GM21526 (cell line): ENCODE measurements around the gene CLCN1.
"Not testable (repeated sequence)": the region's sequence is repeated elsewhere in the genome, so short reads cannot be mapped to it uniquely, and the experiment has no call there.

ENCODE experiments used
- ATAC-seq: cut with Tn5 transposase; IDR thresholded peaks from one replicate; pipeline ENCODE4 v1.9.1; 2021; ENCODE audit warnings: moderate library complexity; ENCODE audit not compliant: unreplicated experiment, low FRiP score

Gene CLCN1

DNA sequence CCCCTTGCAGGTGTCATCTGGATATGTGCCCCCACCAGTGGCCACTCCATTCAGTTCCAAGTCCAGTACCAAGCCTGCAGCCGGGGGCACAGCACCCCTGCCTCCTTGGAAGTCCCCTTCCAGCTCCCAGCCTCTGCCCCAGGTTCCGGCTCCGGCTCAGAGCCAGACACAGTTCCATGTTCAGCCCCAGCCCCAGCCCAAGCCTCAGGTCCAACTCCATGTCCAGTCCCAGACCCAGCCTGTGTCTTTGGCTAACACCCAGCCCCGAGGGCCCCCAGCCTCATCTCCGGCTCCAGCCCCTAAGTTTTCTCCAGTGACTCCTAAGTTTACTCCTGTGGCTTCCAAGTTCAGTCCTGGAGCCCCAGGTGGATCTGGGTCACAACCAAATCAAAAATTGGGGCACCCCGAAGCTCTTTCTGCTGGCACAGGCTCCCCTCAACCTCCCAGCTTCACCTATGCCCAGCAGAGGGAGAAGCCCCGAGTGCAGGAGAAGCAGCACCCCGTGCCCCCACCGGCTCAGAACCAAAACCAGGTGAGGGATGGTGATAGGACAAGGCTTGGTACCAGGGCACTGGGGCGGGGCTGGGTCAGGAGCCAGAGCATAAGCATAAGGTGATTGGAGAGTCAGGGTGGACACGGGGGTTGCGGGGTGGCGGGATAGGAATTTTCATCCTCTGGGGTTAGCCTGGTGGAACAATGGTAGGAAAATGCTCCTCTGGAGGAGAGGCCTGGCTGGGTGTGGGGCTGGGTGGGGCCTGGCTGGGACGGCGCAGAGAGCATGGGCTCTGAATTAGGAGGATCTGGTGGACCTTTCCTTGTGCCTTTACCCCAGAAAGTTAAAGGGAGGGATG, 67.1 kb downstream of the CLCN1 start:
- ATAC-seq: no peak

DNA sequence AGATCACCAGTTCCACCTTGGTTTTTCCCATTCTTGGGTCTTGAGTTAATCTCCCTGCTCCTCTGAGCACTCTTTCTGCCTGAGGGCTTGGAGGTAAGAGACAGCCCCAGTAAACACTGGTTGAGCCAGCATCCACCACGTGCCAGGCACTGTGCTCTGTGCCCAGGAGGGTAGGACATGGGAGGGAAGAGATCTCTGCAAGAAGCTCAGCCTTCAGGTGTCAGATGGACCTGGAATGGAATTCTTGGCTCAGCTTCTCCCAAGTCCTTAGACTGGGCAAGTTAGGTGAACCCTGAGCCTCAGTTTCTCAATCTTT, 67.7 kb downstream of the CLCN1 start:
- ATAC-seq: no peak

DNA sequence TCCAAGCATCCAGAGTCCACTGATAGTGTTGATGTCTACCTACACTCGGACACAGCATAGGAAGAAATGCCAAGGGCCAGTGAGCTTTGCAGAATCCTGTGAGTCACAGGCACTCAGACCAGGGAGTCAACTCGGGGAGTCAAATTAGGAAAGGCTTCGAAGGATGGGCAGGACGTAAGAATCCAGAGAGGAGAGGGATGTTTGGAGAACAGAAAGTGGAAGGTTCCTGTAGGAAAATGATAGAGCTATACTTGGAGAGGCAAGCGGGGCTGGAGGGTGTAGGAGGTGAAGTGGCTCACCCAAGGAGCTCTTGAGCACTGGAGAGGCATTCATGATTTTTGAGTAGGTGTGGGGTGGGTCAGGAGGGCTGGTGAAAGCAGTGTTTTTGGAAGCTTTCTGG, 68.2 kb downstream of the CLCN1 start:
- ATAC-seq: no peak

DNA sequence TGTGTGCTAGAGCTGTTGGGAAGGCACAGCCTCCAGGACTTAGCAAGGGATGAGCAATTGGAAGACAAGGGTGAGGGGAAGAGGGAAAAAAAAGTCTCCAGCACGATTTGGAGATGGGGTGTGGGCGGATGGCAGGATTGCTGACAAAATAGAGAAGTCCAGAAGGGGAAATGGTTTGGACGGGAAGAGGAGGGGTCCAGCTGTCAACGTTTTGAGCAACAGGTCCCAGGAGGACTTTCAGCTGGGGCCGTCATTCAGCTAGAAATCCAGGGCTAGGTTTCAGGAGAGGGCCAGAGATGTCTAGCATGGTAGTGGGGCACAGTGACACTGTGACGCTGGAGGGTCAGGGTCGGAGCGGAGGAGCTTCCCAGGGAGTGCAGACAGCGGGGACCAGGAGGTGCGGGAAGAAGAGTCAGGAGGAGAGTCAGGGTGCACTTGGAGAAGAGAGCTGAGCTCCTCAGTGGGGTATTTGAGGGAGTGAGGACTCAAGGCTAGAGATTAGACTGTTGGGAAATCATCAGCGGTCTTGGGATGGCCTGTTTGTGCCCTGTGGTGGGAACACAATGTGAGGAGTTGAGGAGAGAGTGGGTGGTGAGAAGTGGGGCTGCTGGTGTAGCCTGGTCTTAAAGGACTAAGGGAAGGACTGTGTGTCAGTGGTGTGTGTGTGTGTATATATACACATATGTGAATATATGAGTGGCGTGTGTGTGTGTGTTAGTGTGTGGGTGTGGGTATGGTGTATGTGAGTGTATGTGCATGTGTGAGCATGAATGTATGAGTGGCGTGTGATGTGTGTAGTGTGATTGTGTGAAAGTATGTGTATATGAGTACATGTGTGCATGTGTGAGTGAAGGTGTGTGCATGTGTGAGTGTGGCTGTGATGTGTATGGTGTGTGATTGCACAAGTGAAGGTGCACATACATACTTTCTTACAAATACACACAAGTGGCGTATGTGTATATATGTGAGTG, 69.0 kb downstream of the CLCN1 start:
- ATAC-seq: no peak

DNA sequence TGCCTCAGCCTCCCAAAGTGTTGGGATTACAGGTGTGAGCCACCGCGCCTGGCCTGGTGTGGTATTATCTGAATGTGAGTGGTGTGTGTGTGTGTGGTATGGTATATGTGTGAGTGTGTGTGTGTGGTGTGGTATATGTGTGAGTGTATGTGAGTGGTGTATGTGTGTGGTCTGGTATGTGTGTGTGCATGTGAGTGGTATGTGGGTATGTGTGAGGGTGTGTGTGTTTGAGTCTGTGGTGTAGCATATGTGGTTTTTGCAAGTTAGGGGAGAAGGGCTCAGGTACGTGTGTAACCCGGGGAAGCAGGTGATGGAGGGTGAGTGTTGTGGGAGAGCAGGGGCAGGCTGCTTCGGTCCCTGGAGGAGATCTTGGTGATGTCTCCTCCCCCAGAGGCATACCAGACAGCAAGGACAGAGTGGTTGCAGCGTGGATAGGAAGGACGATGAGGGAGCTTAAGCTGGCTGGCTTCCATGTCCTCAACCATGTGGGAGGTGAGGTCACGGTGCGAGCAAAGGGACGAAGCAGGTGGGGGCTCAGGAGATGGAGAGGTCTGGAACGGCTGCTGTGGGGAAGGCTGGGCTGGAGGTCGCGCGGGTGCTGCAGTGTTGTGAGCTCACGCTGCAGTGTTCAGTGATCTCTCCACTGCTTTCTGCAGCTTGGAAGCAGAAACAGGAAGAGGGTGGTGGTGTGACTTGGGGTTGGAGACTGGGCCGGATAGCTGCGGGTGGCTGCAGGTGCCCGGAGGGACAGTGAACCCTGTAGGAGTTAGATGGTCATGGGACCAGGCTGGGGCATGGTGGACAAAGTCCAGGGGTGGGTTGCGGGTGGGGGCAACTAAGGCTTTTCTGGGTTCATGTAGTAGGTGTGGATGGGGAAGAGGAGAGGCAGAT, 70.2 kb downstream of the CLCN1 start:
- ATAC-seq: no peak

DNA sequence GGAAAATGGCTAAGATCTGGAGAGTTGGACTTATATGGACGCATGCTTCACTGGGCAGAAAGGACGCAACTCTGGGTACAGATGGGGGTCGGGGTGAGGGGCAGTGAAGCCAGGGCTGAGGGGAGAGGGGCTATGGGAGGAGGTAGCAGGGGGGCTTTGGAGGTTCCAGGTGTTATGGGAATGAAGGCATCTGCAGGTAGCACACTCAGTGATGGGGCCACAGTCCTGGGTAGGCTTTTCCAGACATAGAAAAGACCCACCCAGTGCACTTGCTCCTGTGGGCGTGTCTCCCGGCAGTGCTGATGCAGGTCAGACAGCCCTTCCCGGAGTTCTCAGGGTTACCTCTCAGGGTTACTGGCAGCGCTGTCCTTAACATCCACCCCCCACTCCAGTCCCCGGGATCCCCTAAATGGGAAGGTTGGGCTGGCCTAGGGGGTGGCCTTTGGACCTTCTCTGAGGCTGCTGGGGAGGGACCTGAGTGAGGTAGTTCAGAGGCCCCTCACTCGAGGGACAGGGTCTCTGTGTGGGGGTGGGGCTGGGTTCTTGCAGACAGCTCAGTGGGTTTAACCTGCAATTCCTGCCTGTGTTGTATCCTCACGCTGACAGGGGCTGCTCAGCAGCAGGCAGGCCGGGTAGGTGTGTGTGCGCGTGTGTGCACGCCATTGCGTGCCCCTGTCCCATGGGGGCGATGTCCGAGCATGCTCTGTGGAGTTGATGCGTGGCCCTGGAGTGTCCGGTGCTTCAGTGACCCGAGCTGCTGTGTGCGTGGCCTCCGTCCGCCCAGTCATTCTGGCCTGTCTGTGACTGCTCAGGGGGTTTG, 71.5 kb downstream of the CLCN1 start:
- ATAC-seq: no peak

DNA sequence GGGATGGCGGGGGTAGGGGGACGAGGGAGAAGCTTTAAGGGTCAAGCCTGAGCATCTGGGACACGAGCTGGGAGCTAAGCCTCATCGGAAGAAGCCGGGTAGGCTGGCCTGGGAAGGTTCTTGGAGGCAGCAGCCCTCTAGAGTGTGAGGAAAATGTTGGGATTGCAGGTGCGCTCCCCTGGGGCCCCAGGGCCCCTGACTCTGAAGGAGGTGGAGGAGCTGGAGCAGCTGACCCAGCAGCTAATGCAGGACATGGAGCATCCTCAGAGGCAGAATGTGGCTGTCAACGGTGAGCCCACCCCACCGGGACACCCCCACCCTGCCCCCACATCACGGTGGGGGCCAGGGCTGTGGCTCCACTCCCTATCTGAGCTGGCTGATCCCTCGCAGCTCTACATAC, 72.1 kb downstream of the CLCN1 start:
- ATAC-seq: no peak

DNA sequence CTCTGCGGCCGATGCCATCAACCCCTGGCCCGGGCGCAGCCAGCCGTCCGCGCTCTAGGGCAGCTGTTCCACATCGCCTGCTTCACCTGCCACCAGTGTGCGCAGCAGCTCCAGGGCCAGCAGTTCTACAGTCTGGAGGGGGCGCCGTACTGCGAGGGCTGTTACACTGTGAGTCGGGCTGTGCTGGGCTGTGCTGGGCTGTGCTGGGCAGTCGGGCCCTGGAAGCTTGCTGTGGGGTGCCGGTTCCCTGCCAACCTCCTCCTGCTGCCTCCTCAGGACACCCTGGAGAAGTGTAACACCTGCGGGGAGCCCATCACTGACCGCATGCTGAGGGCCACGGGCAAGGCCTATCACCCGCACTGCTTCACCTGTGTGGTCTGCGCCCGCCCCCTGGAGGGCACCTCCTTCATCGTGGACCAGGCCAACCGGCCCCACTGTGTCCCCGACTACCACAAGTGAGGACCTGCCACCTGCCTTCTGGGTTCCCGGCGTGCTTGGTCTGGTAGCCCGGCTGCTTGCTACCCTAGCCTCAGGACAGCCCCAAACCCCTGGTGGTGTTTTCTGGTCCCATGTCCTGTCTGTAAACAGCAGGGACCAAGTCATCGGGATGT, 72.7 kb downstream of the CLCN1 start:
- no peak for ATAC-seq

DNA sequence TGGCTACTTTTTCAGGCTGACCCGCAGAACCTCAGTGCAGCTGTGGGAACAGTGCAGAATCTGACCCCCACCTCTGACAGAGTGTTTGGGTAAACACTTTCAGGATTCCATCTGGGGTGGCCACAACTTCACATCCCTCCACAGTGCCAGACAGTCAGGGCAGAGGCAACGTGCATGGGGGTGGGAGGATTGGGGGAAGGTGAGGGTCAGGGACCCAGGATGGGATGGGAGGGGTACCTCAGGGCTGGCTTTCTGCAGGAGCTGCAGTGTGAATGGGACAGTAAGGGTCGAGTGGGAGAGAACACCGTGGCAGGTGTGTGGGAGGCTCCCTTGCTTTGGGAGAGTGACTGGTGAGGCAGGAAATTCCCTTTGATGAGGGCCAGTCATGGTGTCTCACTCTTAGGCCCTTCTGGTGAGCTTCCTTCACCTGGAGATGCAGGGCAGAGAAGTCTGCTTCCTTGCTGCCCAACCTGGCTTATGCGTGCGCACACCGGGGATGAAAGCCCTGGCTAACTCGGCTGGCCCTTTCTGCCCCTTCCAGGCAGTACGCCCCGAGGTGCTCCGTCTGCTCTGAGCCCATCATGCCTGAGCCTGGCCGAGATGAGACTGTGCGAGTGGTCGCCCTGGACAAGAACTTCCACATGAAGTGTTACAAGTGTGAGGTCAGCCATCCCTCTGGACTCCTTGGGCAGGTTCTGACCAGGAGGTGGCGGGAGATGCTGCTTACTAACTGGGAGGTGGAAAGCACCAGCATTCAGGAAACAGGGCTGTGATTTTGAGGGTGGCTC, 73.6 kb downstream of the CLCN1 start:
- ATAC-seq: no peak

DNA sequence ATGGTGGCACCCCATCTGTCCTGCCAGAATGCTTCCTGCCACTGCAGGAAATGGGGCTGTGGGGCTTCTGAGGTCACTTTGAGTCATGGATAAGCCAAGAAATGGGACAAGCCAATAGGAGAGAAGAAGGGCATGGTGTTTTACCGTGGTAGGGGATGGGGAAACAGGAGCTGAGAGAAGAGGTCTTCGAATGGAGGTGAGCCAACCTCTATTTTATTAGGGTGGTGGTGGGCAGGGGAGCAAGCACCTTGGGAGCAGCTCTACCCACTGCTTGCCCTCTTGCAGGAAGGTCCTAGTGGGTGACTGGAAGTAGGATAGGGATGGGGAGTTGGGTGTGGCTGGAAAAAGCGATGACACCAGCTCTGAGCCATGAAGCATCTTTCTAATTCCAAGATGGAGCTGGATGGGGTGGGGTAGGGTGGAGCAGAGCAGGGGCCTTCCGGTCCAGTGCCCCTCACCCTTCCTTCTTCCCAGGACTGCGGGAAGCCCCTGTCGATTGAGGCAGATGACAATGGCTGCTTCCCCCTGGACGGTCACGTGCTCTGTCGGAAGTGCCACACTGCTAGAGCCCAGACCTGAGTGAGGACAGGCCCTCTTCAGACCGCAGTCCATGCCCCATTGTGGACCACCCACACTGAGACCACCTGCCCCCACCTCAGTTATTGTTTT, 74.3 kb downstream of the CLCN1 start:
- no peak for ATAC-seq

DNA sequence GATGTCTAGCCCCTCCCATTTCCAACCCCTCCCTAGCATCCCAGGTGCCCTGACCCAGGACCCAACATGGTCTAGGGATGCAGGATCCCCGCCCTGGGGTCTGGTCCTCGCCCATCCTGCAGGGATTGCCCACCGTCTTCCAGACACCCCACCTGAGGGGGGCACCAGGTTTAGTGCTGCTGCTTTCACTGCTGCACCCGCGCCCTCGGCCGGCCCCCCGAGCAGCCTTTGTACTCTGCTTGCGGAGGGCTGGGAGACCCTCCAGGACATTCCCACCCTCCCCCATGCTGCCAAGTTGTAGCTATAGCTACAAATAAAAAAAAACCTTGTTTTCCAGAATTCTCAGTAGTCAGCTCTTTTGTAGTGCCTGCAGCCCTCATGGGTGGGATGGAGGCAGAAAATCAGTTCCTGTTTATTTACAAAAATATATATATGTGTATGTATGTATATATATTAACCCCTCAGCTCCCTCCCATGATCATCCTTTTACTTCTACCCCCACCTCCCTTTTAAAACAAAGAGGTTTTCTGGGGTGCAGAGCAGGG, 74.9 kb downstream of the CLCN1 start:
- no peak for ATAC-seq

DNA sequence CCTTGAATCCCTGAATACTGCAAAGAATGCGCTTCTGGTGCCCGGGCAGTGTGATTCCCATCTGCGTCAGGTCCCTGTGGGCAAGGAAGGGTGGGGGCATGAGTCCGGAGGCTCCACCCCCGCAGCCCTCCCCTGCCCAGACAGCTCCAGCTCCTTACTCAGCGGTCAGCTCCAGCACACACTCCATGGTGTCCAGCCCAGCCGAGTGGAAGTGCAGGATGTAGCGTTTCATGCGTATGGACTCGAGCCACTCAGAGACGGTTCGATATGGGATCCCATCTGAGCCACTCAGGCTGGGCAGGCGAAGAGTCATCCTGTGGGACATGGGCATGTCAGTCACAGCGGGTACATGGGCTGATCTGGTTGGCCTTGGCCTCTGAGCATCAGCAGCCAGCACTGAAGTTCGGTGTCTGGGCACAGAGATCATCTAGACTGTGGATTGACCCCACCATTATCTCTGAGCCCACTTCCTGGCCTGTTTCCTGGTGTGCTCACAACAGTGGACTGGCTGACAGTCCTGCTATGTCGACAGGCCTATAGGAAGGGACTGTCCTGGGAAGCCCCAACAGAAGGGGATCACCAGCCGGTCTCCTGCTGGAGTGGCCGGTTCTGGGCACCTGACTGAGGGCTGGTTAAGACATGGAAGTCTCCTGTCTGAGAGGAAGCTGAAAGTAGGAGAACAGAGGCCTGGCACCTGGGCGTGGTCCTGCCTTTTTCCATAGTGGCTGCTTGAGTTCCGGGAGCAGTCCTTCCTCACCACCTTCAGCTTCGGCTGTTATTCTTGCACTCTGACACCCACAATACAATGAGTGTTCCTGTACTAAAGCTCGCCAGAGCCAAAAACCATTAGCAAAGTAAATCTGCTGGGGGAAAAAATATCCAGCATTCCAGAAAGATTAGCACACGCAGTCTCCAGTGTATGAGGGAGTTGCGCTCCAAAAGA, 75.8 kb downstream of the CLCN1 start:
- no peak for ATAC-seq

DNA sequence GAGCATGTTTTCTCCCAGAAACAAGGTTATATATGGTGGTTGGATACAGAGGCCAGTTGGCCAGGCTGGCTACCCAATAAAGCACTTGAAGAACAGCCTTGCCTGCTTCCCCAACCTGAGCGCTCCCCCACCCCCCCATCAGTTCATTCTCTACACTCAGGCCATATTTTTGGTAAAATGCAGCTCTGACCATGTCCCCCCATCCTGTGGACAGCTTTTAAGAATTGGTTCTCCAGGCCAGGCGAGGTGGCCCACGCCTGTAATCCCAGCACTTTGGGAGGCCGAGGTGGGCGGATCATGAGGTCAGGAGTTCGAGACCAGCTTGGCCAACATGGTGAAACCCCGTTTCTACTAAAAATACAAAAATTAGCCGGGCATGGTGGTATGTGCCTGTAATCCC, 76.5 kb downstream of the CLCN1 start:
- not testable (repeated sequence) for ATAC-seq

DNA sequence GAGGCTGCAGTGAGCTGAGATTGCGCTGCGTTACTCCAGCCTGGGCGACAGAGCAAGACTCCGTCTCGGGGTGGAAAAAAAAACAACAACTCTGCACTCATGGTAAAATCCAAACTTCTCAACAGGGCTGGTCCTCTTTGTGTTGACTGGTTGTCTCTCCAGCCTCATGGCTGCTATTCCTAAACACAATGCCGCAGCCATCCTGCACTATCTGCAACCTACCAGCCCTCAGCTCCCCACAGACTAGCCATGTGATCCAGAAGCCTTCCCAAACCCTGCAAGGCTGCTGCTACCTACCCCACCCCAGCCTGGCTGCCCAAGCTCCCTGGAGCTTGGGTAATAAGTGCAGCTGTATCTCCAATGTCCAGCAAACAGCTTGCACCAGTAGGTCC, 77.0 kb downstream of the CLCN1 start:
- no peak for ATAC-seq

DNA sequence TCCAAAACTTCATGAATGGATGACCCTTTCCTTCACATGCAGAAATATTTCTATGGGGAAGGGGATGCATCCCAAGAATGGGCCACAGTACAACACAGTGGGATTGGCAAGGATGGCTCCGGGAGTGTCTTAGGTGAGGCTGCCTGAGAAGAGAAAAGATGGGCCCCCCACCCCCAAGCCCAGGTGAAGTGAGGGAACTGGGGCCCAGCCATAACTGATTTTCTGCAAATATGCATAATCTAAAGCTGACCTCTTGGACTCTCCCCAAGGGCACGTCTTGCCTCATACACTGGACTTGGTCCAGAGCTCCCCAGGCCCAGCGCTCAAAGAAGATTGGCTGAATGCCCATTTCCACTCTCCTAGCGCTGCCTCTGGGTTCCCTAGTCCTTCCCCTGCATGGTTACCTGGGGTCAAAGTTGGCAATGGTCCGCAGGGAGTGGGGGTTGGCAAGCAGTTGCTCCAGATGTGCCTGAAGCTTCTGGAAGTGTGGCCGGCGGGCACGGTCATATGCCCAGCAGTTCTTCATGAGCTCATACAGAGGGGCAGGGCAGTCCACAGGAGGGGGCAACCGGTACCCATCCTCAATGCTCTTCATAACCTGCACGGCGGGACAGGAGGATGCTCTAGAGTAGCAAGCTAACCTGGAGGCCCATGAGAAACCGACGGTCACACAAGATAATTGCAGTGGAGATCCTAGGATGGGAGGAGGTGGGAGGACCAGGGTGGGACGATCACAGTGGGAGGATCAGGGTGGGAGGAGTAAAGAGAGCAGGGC, 77.5 kb downstream of the CLCN1 start:
- ATAC-seq: no peak

DNA sequence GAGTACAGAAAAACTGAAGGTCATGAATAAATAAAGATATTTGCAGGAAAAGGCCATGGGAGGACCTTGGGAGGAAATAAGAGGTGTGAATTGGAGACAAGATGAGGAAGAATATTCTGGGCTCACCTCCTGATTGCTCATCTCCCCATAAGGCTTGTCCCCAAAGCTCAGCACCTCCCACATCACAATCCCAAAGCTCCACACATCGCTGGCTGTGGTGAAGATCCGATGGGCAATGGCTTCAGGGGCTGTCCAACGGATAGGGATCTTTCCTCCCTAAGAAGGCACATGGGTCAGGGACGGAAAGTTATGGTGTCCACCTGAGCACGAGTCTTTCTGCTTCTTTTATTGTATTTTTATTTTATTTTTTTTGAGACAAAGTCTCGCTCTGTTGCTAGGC, 78.2 kb downstream of the CLCN1 start:
- ATAC-seq: no peak
